Muscle layer of colon (tissue), 2 donors: ENCODE results near the gene ADAMTS4.

Experiments used
- H3K27ac ChIP-seq: one replicate; pipeline ENCODE4 v1.7.0; 2013; ENCODE audit warnings: low read depth, mild to moderate bottlenecking, low read length, moderate library complexity
- H3K27me3 ChIP-seq, 2 donors: one replicate each; pipeline ENCODE4 v1.7.0; 2013; ENCODE audit warnings: low read length in 2 of 2, mild to moderate bottlenecking in 2 of 2; ENCODE audit not compliant: insufficient read depth in 2 of 2, control insufficient read depth in 1 of 2
- H3K36me3 ChIP-seq: one replicate; pipeline ENCODE4 v1.7.0; 2013; ENCODE audit warnings: mild to moderate bottlenecking, low read length; ENCODE audit not compliant: insufficient read depth
- H3K4me1 ChIP-seq: one replicate; pipeline ENCODE4 v1.7.0; 2013; ENCODE audit warnings: mild to moderate bottlenecking, low read length; ENCODE audit not compliant: insufficient read depth
- H3K4me3 ChIP-seq, 2 donors: one replicate each; pipeline ENCODE4 v1.7.0; 2013; ENCODE audit warnings: low read length in 2 of 2, low read depth in 1 of 2, mild to moderate bottlenecking in 1 of 2, moderate library complexity in 1 of 2
- H3K9ac ChIP-seq: one replicate; pipeline ENCODE4 v1.7.0; 2013; ENCODE audit warnings: low read length
- H3K9me3 ChIP-seq: one replicate; pipeline ENCODE4 v1.7.0; 2013; ENCODE audit warnings: mild to moderate bottlenecking, low read length
- donor health status: abdominal sarcoma.
- donor health status: Adenocarcinoma of cecum.

The ADAMTS4 gene

DNA sequence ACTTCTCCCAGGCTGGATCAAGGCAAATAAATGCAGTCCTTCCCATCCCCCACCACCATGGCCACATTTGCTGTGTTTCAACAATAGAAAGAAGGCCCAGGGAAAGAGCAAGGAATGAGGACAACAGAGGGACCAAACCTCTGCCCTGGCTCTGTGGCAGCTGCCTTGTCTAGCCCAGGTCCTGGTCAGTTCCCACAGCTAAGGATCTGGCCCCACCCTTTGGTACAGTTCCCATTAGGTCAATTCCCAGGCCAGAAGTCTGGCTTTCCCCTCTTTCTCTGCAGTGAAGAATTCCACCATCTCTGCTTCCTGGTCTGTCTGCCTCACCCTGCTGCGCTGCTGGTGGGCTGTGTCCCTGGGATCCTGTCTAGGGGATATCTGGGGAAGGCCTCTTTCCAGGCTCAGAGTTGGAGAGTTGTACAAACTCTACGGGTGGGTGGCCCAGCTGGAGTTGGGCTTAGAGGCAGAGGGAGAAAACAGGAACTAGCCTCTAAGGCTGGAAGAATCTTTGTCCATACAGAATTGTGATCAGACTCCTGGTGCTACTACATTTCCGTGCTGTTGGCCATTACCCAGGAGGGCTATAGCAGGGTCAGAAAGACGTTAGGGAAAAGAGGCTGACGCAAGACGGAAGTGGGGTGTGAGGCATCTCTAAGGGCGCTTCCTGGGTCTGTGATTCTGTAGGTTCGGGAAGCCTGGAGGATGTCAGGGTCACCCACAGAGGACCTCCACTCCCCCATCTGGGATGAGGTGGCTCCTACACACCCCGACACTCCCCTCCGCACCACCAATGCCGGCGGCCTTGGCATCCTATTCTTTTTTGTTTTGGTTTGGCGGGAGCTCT, 2.4 kb upstream of the ADAMTS4 start:
- peak overlapping the region; percentile 81 for H3K27ac ChIP-seq
- H3K9me3 ChIP-seq = no peaks in the 10 kb centered on the region
- H3K36me3 ChIP-seq = peaks cover 20% of the 10 kb centered on the region
- no peaks in the 10 kb centered on the region for H3K27me3 ChIP-seq
- peak overlapping the region; percentile 98 for H3K9ac ChIP-seq
- peaks cover 73% of the 10 kb centered on the region for H3K4me1 ChIP-seq
- peak overlapping the region; percentile 35 to 100 for H3K4me3 ChIP-seq

DNA sequence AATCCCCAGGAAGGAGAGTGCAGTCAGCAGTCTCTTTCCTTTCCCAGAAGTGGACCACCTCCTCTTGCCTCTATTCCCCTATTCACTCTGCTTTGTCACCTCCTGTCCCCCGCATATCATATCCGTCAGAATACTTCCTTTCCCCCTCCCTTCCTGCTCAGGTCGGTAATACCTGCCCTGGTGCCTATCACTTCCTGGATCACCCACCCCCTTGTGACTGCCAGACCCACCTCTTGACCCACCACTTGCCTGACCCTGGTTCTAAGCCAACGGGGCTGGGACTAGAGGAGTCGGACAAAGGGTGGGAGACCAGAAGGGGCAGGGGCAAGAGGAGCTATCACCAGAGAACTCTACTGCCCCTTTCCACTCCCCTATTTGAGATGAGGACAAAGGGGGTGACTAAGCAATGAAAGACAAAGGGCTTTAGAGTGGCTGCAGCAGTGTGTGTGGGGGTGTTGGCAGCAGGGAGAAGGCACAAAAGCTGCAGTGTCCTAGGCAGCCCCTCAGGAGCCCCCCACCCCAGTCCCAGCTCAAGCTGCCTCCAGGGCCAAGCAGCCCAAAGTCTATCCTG, 1.7 kb upstream of the ADAMTS4 start:
- Histone ChIP-seq H3K4me3 (peak overlapping the region in 1 of 2 donors; percentile 100), H3K9me3 (no peaks in the 10 kb centered on the region), H3K4me1 (peaks cover 77% of the 10 kb centered on the region), H3K27ac (peak overlapping the region; percentile 81), H3K36me3 (peaks cover 14% of the 10 kb centered on the region), H3K9ac (no peak overlapping the region), H3K27me3 (no peaks in the 10 kb centered on the region)

DNA sequence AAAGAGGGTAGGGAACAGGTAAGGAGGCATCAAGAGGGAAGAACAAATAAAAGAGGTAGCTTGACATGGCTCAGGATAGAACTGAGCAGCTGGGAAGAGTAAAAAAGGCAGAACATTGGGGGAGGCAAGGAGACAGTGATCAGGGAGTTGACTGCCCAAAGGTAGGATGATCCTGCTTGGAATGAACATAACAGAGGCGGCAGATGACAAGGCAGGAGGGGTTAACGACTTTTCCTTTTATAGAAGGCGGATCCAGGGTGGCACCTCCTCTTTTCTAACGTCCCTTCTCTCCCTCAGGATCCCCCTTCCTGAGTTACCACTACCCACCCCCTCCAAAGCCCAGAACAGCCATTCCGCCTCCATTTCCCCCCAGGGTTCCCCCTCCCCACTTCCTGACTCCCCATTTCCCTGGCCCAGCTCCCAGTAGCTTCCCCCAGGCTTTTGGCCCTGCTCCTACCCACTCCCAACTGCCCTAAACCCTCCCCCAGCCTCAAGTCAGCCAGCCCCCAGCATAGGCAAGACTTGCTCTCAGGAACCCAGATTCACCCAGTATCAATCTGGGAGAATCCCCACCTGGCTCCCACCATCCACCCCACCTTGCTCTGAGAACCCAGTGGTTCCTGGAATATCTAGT, 769 bp upstream of the ADAMTS4 start:
- Histone ChIP-seq H3K27me3 (no peaks in the 10 kb centered on the region), H3K9ac (no peak overlapping the region), H3K27ac (peak overlapping the region; percentile 81), H3K4me3 (no peak overlapping the region), H3K9me3 (no peaks in the 10 kb centered on the region), H3K4me1 (peaks cover 77% of the 10 kb centered on the region), H3K36me3 (peaks cover 18% of the 10 kb centered on the region)

DNA sequence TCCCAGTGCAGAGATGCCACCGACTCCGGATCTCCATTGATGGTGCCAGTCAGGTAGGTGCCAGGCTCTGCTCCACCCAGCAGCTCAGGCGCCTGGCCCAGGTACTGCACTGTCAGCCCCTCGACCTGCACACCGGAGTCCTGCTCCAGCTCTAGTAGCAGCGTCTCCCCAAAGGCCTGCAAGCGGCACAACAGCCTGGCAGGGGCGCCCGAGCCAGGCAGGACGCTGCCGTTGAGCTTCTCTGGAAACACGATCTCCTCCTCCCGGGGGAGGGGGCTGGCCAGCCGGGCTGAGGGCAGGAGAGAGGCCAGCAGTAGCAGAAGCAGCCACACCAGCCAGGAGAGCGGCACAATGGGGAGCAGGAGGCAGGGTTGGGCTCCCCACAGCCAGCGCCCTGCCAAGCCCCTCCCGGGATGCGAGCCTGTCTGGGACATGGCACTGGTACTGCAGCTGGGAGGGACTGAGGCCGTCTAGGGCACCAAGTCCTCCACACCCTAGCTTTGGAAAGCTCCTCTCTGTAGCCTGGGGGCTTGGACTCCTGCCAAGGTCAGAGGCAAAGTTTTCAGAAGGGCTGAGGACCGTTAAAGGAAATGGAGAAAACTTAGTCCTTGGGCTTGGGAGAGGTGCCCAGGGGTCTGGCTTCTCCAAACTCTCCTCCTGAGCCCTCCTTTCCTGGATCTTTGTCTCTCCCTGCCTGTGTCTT, 509 bp downstream of the ADAMTS4 start:
- Histone ChIP-seq H3K9ac (peak overlapping the region; percentile 50), H3K4me1 (peaks cover 66% of the 10 kb centered on the region), H3K9me3 (no peaks in the 10 kb centered on the region), H3K4me3 (peak overlapping the region; percentile 22 to 53), H3K27ac (peak overlapping the region; percentile 81), H3K27me3 (no peaks in the 10 kb centered on the region), H3K36me3 (peaks cover 9% of the 10 kb centered on the region)

DNA sequence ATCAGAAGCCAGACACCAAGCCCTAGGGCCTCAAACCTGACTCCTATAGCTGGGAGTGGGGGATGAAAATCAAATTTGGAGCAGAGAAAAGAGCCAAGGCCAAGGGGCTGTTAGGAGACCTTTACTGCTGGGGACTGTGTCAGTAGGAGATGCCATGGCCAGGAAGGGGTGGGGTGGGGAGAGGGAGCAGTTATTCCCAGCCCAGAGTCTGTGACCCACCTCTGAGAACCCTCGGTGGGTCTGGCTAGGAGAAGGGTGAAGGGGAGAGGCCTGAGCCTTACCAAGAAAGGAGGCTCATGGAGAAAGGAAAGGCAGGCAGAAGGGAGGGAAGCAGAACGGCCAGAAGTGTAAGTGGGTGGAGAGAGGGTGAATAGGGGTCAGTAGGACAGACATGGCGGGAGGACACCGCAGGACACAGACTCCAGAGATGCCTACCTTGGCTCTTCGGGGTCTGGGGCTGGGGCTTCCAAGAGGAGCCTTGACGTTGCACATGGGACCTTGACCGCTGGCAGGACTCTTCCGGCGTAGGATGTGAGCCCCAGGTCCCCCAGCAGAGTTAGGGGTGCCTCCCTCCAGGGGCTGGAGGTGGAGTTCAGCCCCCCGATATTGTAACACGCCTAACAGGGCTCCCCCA, 1.2 kb downstream of the ADAMTS4 start:
- peaks cover 9% of the 10 kb centered on the region for H3K36me3 ChIP-seq
- H3K27me3 ChIP-seq = no peaks in the 10 kb centered on the region
- peaks cover 63% of the 10 kb centered on the region for H3K4me1 ChIP-seq
- peak overlapping the region; percentile 81 for H3K27ac ChIP-seq
- peak overlapping the region; percentile 22 to 53 for H3K4me3 ChIP-seq
- H3K9me3 ChIP-seq = no peaks in the 10 kb centered on the region
- H3K9ac ChIP-seq = peak overlapping the region; percentile 50

DNA sequence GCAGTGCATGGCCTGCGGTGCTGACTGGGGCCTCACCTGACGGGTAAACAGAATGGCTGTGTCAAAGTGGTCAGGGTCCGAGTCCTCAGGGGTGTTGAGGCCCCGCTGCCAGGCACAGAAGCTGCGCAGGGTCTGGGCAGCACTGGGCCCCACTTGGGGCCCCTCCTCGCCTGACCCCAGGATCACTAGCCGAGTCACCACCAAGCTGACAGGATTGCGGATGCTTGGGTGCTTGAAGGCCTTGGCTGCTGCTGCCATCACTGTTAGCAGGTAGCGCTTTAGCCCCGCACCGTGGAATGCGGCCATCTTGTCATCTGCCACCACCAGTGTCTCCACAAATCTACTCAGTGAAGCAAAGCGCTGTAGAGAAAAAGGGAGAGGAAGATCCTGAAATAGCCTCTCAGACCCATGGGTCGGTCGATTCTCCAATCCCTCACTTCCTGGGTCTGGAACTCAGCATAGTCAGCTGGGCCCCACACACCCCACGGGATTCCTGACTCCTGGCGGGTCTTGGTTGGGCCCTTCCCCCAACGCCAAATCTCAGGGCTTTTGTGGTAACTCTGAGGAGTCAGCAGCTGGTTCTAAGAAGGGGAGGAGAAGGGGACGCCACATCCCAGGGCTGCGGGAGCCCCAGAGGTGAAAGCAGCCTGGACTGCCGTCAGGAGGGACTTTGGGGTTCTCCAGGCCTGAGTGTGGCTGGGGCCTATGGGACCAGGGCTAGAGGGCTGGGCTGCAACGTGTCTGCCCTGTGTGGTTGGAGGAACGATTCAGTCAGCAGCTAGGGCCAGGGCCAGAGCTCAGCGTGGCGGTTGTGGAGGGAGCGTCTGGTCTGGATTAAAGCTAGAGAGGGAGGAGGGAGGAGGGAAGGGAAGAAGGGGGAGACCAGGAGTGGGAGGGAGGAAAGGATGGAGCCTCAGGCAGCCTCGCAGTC, 2.1 kb downstream of the ADAMTS4 start:
- H3K27ac ChIP-seq = peak overlapping the region; percentile 81
- H3K9me3 ChIP-seq = no peaks in the 10 kb centered on the region
- H3K4me1 ChIP-seq = peaks cover 64% of the 10 kb centered on the region
- peaks cover 9% of the 10 kb centered on the region for H3K36me3 ChIP-seq
- H3K27me3 ChIP-seq = no peaks in the 10 kb centered on the region
- H3K4me3 ChIP-seq = peak overlapping the region in 1 of 2 donors; percentile 53
- peak overlapping the region; percentile 50 for H3K9ac ChIP-seq

DNA sequence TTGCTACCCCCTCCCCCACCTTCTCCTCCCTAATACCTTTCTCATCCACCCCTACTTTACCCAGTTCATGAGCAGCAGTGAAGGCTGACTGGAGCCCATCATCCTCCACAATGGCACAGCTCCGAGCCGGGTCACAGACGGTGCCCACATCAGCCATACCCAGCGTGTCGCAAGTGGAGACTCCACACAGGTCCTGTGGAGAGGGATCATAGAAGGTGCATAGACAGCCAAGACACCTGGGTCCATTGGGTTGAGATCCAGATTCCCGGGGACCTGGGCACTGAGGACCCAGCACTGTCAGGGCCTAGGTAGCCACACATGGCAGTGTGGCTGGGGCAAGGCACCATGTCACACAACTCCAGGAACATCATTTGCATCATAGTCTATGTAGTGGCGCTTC, 2.7 kb downstream of the ADAMTS4 start:
- no peak overlapping the region for H3K9ac ChIP-seq
- H3K27me3 ChIP-seq = no peaks in the 10 kb centered on the region
- H3K36me3 ChIP-seq = peaks cover 9% of the 10 kb centered on the region

DNA sequence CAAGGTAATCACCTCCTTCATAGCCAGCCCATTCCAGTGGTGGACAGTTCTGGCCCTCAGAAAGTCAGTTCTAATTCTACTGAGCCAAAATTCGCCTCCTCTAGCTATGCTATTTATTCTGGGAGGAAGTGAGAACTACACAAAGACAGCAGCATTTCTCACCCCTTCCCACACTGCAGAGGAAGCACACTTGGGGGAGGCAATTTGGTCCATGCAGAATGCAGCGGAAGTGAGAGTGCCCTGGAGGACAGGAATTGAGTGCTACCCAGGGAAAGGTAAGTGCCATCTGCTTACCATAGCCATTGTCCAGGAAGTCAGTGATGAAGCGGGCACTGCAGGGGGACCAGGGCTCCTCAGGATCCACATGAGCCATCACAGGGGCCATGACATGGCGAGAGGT, 3.7 kb downstream of the ADAMTS4 start:
- no peak overlapping the region for H3K9ac ChIP-seq
- no peak overlapping the region for H3K27ac ChIP-seq
- H3K27me3 ChIP-seq = no peaks in the 10 kb centered on the region
- no peaks in the 10 kb centered on the region for H3K9me3 ChIP-seq
- peaks cover 9% of the 10 kb centered on the region for H3K36me3 ChIP-seq
- no peak overlapping the region for H3K4me3 ChIP-seq
- peaks cover 48% of the 10 kb centered on the region for H3K4me1 ChIP-seq

More for the DNA sequence above, 2.7 kb downstream of the ADAMTS4 start:
- Histone ChIP-seq H3K9me3 (no peaks in the 10 kb centered on the region), H3K4me1 (peaks cover 58% of the 10 kb centered on the region), H3K4me3 (no peak overlapping the region), H3K27ac (no peak overlapping the region)

DNA sequence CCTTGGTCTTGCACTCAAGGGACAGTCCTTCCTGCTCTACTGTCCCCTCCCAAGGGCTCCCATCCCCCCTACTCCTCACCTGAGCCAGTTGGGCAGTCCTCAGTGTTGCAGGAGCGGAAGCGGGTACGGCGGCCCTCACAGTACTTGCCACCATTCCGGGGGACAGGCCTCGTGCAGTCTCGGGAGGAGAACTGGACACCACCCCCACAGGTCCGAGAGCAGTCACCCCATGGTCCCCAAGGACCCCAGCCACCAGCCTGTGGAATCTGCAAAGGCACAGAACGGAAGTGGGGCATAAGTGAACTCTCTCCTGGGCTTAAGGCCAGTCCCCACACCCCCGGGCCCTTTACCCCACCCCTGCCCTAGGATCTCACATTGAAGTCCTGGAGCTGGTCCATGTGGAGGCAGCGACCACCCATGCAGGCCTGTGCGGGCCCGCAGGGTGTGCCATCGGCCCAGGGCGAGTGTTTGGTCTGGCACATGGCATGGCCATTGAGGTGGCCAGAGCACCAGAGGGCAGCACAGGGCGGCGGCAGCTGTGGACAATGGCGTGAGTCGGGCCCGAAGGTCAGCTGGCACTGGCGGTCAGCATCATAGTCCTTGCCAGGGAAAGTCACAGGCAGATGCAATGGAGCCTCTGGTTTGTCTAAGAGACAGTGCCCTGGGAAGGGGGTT, 5.2 kb downstream of the ADAMTS4 start:
- Histone ChIP-seq H3K4me3 (no peak overlapping the region), H3K27ac (no peak overlapping the region), H3K36me3 (peaks cover 9% of the 10 kb centered on the region), H3K9me3 (no peaks in the 10 kb centered on the region), H3K4me1 (peaks cover 33% of the 10 kb centered on the region), H3K27me3 (no peaks in the 10 kb centered on the region), H3K9ac (no peak overlapping the region)
